GM18909 (cell line): Measurements from ENCODE around the gene NDUFC1.
"Not testable (repeated sequence)": the region's sequence is repeated elsewhere in the genome, so short reads cannot be mapped to it uniquely, and the experiment has no call there.

Experiments
- ATAC-seq: cut with Tn5 transposase; IDR thresholded peaks from one replicate; pipeline ENCODE4 v1.9.1; 2021; ENCODE audit warnings: mild to moderate bottlenecking; ENCODE audit not compliant: unreplicated experiment, poor library complexity

Gene NDUFC1

GRCh38 chr4:139255581-139255980, 46.7 kb downstream of the NDUFC1 start:
- ATAC-seq = not testable (repeated sequence)

- no peak for ATAC-seq
Observed at GRCh38 chr4:139253713-139254112, 48.6 kb downstream of the NDUFC1 start.

DNA sequence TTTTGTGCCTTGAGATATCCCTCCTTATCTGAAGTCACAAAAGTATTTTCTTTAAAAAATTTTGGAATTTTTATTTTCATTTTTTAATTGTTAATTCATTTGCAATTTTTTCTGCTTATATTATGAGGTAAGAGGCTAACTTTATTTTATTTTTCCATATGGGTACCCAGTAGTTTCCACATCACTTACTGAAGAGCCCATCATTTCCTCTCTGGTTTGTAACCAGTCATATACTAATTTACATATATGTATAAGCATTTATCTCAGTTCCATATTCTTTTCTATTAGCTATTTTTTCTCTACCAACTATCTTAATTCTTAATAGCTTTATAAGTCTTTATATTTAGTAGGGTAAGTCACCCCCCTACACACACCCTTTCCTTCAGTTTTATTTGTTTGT, 49.2 kb downstream of the NDUFC1 start:
- no peak for ATAC-seq

DNA sequence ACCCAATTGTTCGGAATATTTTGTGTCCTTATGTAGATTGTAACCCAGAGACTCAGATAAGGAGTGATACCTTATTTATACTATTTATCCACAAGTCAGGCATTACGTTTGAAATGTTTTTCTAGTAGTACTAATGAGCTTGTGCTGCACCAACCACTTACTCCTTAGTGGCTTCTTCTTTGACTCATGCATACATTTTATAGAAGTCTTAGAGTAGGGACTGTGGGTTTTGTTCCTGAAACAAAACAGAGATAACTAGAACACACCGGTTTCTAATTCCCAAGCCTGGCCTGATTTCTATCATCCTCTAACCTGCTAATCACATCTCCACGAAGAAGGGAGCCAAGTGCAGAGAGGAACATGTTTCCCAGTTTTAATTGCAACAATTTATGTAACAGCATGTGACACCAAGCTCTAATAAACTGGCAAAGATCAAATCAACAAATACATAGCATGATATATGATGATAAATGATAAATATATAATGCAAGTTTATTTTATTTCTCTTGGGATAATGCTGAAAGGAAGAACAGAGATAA, 54.5 kb downstream of the NDUFC1 start:
- no peak for ATAC-seq

DNA sequence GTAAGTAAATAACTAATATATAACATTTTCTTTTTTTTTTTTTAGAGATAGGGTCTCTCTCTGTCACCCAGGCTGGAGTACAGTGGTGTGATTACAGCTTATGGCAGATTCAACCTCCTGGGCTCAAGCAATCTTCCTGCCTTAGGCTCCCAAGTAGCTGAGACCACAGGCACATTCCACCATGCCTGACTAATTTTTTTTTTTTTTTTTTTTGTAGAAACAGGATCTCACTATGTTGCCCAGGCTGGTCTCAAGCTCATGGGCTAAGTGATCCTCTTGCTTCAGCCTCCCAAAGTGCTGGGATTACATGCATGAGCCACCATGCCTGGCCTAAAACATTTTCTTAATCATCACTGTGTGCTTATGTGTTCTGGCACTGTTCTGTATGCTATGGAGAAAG, 55.0 kb downstream of the NDUFC1 start:
- ATAC-seq = no peak

DNA sequence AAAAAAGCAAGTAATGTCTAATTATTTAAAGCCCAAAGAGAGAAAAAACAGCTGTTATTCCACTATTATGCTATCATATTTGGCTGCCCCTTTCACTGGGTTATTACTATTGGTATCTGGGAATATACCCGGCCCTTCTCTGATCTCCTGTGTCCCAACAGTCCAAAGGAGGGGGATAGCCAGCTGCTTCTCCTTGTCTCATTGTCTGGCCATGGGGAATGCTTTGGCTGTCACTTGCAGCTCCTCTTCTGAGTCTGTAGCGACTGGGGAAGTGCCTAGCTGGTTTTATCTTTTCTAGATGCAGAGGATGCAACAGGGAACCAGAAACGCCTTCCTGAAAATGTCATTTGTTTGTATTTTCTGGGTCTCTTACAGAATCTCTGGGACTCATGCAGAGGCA, 56.1 kb downstream of the NDUFC1 start:
- no peak for ATAC-seq

GRCh38 chr4:139245590-139245989, 56.7 kb downstream of the NDUFC1 start:
- ATAC-seq = no peak

DNA sequence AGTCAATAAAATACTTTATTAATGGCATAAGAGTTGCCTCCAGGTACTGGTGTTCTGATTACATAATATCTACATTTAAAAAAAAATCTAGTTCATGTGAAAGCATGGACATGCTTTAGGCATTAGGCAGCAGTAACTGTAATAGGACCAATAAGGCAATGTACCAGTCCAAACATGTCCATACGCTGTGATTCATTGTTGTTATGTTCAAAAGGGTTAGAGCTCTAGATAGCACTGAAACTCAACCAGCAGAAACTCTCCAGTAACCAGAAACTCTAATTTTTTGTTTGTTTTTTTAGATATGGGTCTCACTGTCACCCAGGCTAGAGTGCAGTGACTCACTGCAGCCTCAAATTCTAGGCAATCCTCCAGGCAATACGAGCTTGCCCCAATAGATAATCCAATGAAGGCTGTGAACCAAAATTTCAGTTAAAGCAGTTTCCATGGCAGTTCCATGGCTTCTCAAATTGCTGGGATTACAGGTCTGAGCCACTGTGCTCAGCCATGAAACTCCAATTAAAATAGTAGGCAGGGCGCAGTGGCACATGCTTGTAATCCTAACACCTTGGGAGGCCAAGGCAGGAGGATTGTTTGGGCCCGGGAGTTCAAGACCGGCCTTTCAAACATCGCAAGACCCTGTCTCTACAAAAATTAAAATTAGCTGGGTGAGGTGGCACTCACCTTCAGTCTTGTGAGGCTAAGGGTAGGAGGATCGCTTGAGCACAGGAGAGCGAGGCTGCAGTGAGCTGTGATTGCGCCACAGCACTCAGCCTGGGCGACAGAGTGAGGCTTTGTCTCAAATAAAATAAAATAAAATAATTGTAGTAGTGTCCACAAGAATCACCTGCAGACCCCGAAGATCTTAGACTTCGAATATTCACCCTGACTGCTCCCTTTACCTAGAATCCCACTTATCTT, 58.6 kb downstream of the NDUFC1 start:
- no peak for ATAC-seq

DNA sequence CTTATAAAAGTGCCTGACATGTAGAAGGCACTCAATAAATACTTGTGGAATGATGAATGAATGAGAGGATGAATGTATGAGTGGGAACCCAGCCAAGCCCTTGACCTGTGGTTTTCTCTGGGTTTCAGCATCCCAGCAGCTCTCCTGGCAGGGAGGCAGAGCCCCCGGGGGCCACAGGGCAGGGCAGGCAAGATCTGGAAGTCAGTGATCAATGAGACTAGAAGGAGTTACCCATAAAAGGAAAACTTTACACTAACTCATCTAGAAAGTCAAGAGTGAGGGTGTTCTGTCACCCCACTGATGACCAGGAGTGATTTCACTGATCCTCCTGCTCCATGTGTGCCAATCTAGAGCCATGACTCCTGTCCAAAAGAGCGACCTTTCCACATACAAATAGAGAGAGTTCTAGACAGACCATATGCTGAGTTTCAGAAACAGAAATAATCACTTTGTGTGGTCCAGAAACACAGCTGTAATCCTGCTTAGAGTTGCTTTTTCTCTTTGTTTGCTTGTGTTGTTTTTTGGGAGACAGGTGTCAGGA, 59.7 kb downstream of the NDUFC1 start:
- no peak for ATAC-seq

GRCh38 chr4:139241784-139242151, 60.5 kb downstream of the NDUFC1 start:
- ATAC-seq = no peak

DNA sequence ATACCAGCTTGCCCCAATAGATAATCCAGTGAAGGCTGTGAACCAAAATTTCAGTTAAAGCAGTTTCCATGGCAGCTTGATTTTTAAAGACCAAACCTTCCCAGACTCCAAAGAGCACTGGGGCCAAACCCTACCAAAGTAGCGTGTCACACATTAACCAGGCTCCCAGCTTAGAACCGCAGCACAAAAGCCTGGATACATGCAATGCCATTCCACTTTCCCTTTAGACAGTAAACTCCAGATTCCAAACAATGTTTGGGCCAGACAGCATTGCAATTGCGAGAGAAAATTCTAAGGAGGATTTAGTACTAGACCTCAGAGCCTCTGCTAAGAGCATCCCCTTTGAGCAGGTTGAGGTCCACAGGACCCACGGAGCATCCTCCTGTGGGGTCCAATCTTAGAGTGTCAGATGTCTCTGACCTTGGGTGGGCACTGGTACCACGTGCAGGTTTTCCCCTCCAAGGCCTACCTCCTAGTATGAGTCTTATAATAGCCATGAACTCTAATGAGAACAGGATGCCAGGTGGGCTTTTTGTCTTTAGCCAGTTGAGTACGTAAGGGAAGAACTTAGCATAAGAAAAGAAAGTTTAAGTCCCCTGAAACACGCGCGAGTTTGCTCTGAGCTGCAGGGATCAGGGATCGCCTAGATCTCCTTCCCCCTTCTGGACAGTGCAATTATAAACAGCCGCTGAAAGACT, 61.0 kb downstream of the NDUFC1 start:
- no peak for ATAC-seq
